HG02588 (cell line): ENCODE data around the gene TADA2A.
"Not testable (repeated sequence)": the region's sequence is repeated elsewhere in the genome, so short reads cannot be mapped to it uniquely, and the experiment has no call there.

Experiments
- ATAC-seq: cut with Tn5 transposase; IDR thresholded peaks from one replicate; pipeline ENCODE4 v1.9.1; 2021; ENCODE audit warnings: mild to moderate bottlenecking, moderate library complexity; ENCODE audit not compliant: unreplicated experiment

The TADA2A gene

GRCh38 chr17:37393352-37393751, 13.3 kb upstream of the TADA2A start:
- no peak for ATAC-seq

- no peak for ATAC-seq
Observed at GRCh38 chr17:37399265-37399803, 7.4 kb upstream of the TADA2A start.

GRCh38 chr17:37400505-37400904, 6.2 kb upstream of the TADA2A start:
- ATAC-seq: no peak

GRCh38 chr17:37405522-37405921, 1.2 kb upstream of the TADA2A start:
- not testable (repeated sequence) for ATAC-seq

GRCh38 chr17:37405955-37406634, 591 bp upstream of the TADA2A start:
- peak; percentile 27 for ATAC-seq

- not testable (repeated sequence) for ATAC-seq
Observed at GRCh38 chr17:37408145-37408479, 1.4 kb downstream of the TADA2A start.

- ATAC-seq: no peak
Observed at GRCh38 chr17:37410357-37410756, 3.7 kb downstream of the TADA2A start.

- no peak for ATAC-seq
Observed at GRCh38 chr17:37413875-37414519, 7.3 kb downstream of the TADA2A start.

GRCh38 chr17:37417852-37418251, 11.2 kb downstream of the TADA2A start:
- ATAC-seq: no peak

GRCh38 chr17:37422971-37423625, 16.4 kb downstream of the TADA2A start:
- ATAC-seq: no peak

GRCh38 chr17:37425268-37425667, 18.6 kb downstream of the TADA2A start:
- no peak for ATAC-seq

- ATAC-seq: no peak
Observed at GRCh38 chr17:37429039-37429438, 22.4 kb downstream of the TADA2A start.

- ATAC-seq: no peak
Observed at GRCh38 chr17:37429453-37429852, 22.8 kb downstream of the TADA2A start.

GRCh38 chr17:37430051-37430627, 23.5 kb downstream of the TADA2A start:
- ATAC-seq: no peak

- ATAC-seq: no peak
Observed at GRCh38 chr17:37432671-37433070, 26.0 kb downstream of the TADA2A start.

- ATAC-seq: no peak
Observed at GRCh38 chr17:37438141-37438540, 31.5 kb downstream of the TADA2A start.

GRCh38 chr17:37440424-37440823, 33.7 kb downstream of the TADA2A start:
- no peak for ATAC-seq

GRCh38 chr17:37441369-37442014, 34.8 kb downstream of the TADA2A start:
- not testable (repeated sequence) for ATAC-seq

GRCh38 chr17:37446027-37446426, 39.3 kb downstream of the TADA2A start:
- ATAC-seq: no peak

- ATAC-seq: no peak
Observed at GRCh38 chr17:37447641-37448040, 41.0 kb downstream of the TADA2A start.

GRCh38 chr17:37450112-37450511, 43.4 kb downstream of the TADA2A start:
- no peak for ATAC-seq
